Gastrocnemius medialis (tissue), 4 donors: ENCODE data around the gene TMEM150A.

ENCODE experiments used
- POLR2A ChIP-seq, 2 donors: fragments of 450-650 bp; IDR thresholded peaks; one replicate each; pipeline ENCODE4 v1.6.1; 2017; ENCODE audit warnings: antibody characterized with exemption in 2 of 2, mild to moderate bottlenecking in 2 of 2, moderate library complexity in 2 of 2
- TF ChIP-seq, protein P1 (sequence below), 5 experiments: fragments of 450-650 bp in 3 of 5; fragments of 200-600 bp in 2 of 5; sonication (generic) in 2 of 5; IDR thresholded peaks in 4 of 5; conservative IDR thresholded peaks in 1 of 5; 1 replicate in 4 of 5; 2 replicates in 1 of 5; pipeline ENCODE4 v1.5.1; 2016 to 2019; ENCODE audit warnings: antibody characterized with exemption in 5 of 5, mild to moderate bottlenecking in 3 of 5, moderate library complexity in 3 of 5

- TF ChIP-seq POLR2A (IDR thresholded peaks at IDR 0.05), result no peak
- TF ChIP-seq, protein P1, sequence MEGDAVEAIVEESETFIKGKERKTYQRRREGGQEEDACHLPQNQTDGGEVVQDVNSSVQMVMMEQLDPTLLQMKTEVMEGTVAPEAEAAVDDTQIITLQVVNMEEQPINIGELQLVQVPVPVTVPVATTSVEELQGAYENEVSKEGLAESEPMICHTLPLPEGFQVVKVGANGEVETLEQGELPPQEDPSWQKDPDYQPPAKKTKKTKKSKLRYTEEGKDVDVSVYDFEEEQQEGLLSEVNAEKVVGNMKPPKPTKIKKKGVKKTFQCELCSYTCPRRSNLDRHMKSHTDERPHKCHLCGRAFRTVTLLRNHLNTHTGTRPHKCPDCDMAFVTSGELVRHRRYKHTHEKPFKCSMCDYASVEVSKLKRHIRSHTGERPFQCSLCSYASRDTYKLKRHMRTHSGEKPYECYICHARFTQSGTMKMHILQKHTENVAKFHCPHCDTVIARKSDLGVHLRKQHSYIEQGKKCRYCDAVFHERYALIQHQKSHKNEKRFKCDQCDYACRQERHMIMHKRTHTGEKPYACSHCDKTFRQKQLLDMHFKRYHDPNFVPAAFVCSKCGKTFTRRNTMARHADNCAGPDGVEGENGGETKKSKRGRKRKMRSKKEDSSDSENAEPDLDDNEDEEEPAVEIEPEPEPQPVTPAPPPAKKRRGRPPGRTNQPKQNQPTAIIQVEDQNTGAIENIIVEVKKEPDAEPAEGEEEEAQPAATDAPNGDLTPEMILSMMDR (IDR thresholded peaks at IDR 0.05 in 4 of 5, conservative IDR thresholded peaks at IDR 0.05 in 1 of 5), result no peak
Observed at GRCh38 chr2:85599468-85600234, 2.8 kb downstream of the TMEM150A start.
